Measurements from ENCODE around the gene APBA3. TPM values are rescaled to one million over a fixed set of nuclear protein-coding genes. Genes with fewer than 3 reads are reported as not detected.

The APBA3 gene
- total and polyA plus RNA-seq, 9 of the 15 experiments (the other 6 are each of a cell fraction or from before 2014, with no cell fraction given), result 0.10 to 29.5 (median 11.5) TPM

DNA sequence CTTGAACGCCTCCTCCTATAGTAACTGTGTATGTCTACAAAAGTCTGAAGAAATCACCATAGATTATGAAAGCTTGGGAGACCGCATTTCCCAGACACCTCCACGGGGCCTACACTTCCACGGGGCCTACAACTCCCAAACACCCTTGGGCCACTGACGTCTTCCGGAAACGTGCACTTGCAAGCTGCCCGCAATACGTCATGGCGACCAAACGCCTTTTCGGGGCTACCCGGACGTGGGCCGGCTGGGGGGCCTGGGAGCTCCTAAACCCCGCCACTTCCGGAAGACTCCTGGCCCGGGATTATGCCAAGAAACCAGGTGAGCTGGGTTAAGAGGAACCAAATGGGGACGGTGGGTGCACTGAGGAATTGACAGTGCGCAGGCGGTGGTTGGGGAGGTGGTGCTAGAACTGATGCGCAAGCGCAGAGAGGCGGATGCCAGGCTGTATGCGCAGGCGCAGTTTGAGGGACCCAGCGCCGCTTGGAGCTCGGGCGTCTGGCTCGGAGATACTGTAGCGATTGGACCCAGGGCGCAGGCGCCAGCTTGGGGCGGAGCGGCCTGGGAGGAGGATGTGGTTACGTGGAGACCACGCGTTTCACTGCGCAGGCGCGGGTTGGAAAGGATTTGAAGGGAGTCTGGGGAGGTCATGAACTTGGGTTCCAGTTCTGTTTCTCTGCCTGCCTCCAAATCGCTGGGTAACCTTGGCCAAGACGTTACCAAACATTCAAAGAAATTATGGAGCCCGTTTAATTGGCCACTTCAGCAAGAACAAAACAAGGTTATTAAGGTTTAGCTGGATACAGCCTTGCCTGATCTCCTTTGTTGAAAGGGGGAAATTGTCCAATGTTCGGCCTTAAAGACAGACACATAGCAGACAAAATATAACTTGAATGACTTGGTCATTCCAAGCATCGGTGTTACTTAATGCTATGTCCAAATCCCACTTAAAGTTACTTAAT lies 1.3 kb upstream of the APBA3 start, which contains the start of gene MRPL54 (continued):
- TF ChIP-seq, protein P1, sequence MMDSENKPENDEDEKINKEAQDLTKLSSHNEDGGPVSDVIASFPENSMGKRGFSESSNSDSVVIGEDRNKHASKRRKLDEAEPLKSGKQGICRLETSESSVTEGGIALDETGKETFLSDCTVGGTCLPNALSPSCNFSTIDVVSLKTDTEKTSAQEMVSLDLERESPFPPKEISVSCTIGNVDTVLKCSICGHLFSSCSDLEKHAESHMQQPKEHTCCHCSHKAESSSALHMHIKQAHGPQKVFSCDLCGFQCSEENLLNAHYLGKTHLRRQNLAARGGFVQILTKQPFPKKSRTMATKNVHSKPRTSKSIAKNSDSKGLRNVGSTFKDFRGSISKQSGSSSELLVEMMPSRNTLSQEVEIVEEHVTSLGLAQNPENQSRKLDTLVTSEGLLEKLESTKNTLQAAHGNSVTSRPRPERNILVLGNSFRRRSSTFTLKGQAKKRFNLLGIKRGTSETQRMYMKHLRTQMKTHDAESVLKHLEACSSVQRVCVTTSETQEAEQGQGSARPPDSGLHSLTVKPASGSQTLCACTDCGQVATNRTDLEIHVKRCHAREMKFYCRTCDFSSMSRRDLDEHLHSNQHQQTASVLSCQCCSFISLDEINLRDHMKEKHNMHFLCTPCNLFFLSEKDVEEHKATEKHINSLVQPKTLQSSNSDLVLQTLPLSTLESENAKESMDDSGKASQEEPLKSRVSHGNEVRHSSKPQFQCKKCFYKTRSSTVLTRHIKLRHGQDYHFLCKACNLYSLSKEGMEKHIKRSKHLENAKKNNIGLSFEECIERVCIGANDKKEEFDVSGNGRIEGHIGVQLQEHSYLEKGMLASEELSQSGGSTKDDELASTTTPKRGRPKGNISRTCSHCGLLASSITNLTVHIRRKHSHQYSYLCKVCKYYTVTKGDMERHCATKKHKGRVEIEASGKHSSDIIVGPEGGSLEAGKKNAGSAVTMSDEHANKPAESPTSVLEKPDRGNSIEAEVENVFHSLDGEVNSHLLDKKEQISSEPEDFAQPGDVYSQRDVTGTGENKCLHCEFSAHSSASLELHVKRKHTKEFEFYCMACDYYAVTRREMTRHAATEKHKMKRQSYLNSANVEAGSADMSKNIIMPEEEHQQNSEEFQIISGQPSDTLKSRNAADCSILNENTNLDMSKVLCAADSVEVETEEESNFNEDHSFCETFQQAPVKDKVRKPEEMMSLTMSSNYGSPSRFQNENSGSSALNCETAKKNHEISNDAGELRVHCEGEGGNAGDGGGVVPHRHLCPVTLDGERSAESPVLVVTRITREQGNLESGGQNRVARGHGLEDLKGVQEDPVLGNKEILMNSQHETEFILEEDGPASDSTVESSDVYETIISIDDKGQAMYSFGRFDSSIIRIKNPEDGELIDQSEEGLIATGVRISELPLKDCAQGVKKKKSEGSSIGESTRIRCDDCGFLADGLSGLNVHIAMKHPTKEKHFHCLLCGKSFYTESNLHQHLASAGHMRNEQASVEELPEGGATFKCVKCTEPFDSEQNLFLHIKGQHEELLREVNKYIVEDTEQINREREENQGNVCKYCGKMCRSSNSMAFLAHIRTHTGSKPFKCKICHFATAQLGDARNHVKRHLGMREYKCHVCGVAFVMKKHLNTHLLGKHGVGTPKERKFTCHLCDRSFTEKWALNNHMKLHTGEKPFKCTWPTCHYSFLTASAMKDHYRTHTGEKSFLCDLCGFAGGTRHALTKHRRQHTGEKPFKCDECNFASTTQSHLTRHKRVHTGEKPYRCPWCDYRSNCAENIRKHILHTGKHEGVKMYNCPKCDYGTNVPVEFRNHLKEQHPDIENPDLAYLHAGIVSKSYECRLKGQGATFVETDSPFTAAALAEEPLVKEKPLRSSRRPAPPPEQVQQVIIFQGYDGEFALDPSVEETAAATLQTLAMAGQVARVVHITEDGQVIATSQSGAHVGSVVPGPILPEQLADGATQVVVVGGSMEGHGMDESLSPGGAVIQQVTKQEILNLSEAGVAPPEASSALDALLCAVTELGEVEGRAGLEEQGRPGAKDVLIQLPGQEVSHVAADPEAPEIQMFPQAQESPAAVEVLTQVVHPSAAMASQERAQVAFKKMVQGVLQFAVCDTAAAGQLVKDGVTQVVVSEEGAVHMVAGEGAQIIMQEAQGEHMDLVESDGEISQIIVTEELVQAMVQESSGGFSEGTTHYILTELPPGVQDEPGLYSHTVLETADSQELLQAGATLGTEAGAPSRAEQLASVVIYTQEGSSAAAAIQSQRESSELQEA (IDR thresholded peaks at IDR 0.05; ENCODE audit: low read depth), result no peak
- TF ChIP-seq KLF16 (IDR thresholded peaks at IDR 0.05) (no peak), ESRRA (IDR thresholded peaks at IDR 0.05; ENCODE audit: borderline replicate concordance, low read depth) (peak; percentile 70), NFYB (IDR thresholded peaks at IDR 0.05; ENCODE audit: extremely low read depth, insufficient read length) (no peak), KLF13 (tag; IDR thresholded peaks at IDR 0.05; ENCODE audit: borderline replicate concordance, low read depth) (no peak), ELF2 (CRISPR knock-in tag; IDR thresholded peaks at IDR 0.05) (peak; percentile 82), CHCHD3 (CRISPR knock-in tag; IDR thresholded peaks at IDR 0.05) (no peak), POLR2H (tag; IDR thresholded peaks at IDR 0.05; ENCODE audit: low read depth) (peak; percentile 84), ZNF224 (CRISPR knock-in tag; IDR thresholded peaks at IDR 0.05) (no peak), ZNF239 (CRISPR knock-in tag; IDR thresholded peaks at IDR 0.05) (peak; percentile 23; the same call in 1 of the 2 replicates), MTA1 (IDR thresholded peaks at IDR 0.05; ENCODE audit: borderline replicate concordance) (peak; percentile 22; the same call in 1 of the 2 replicates), ZNF75A (CRISPR knock-in tag; IDR thresholded peaks at IDR 0.05) (no peak), EGR1 (conservative IDR thresholded peaks at IDR 0.05) (peak; percentile 65; the same call in 1 of the 2 replicates), AFF4 (CRISPR knock-in tag; IDR thresholded peaks at IDR 0.05) (no peak), ZNF41 (CRISPR knock-in tag; conservative IDR thresholded peaks at IDR 0.05) (no peak), PRMT5 (CRISPR knock-in tag; IDR thresholded peaks at IDR 0.05) (no peak)
